HepG2 (cell line): ENCODE measurements around the gene MCEE. TPM values are rescaled to one million over a fixed set of nuclear protein-coding genes. Genes with fewer than 3 reads are reported as not detected.

Experiments
- ATF1 ChIP-seq: IDR thresholded peaks from 2 replicates; pipeline ENCODE4 v1.6.1; 2016; ENCODE audit warnings: mild to moderate bottlenecking, control low read depth
- JARID2 ChIP-seq: sonication (generic); formaldehyde crosslinking; IDR thresholded peaks from 2 replicates; pipeline ENCODE4 v1.8.1; 2023; ENCODE audit warnings: missing genetic modification reagents, inconsistent platforms; ENCODE audit not compliant: insufficient replicate concordance
- MXI1 ChIP-seq: IDR thresholded peaks from 3 replicates; pipeline ENCODE4 v1.6.1; 2012; ENCODE audit warnings: low read depth, low read length, inconsistent platforms, borderline replicate concordance
- NFE2 ChIP-seq: sonication (generic); formaldehyde crosslinking; IDR thresholded peaks from 2 replicates; pipeline ENCODE4 v1.4.0; 2020; ENCODE audit warnings: missing genetic modification reagents
- NKX3-1 ChIP-seq: sonication (generic); formaldehyde crosslinking; IDR thresholded peaks from 2 replicates; pipeline ENCODE4 v1.5.0; 2020; ENCODE audit warnings: missing genetic modification reagents
- PHF20 ChIP-seq: sonication (generic); formaldehyde crosslinking; IDR thresholded peaks from 2 replicates; pipeline ENCODE4 v1.5.0; 2020; ENCODE audit warnings: mild to moderate bottlenecking, missing genetic modification reagents
- RORA ChIP-seq: sonication (generic); formaldehyde crosslinking; IDR thresholded peaks from 2 replicates; pipeline ENCODE4 v1.5.0; 2020; ENCODE audit warnings: mild to moderate bottlenecking, missing genetic modification reagents, moderate library complexity
- SOX13 ChIP-seq, 3 experiments: fragments of 450-650 bp in 1 of 3; sonication (generic) in 1 of 3; formaldehyde crosslinking in 1 of 3; IDR thresholded peaks in 2 of 3; conservative IDR thresholded peaks in 1 of 3; 2 replicates each; pipeline versions ENCODE4 v1.5.0 to v1.6.1; 2016 to 2020; ENCODE audit warnings: antibody characterized with exemption in 1 of 3, mild to moderate bottlenecking in 1 of 3, missing compliant biosample characterization in 1 of 3, missing genetic modification reagents in 1 of 3, moderate library complexity in 1 of 3
- TBL1XR1 ChIP-seq: fragments of 150-350 bp; IDR thresholded peaks from 2 replicates; pipeline ENCODE4 v1.6.1; 2014; ENCODE audit warnings: borderline replicate concordance, low read length; ENCODE audit not compliant: partially characterized antibody
- TBX3 ChIP-seq: fragments of 450-650 bp; IDR thresholded peaks from 2 replicates; pipeline ENCODE4 v1.6.1; 2017; ENCODE audit warnings: antibody characterized with exemption, mild to moderate bottlenecking, inconsistent platforms, borderline replicate concordance
- TOE1 ChIP-seq: sonication (generic); formaldehyde crosslinking; IDR thresholded peaks from 2 replicates; pipeline ENCODE4 v1.4.0; 2020; ENCODE audit warnings: mild to moderate bottlenecking, missing genetic modification reagents
- ZNF124 ChIP-seq: sonication (generic); formaldehyde crosslinking; IDR thresholded peaks from 2 replicates; pipeline ENCODE4 v1.4.0; 2020; ENCODE audit warnings: missing genetic modification reagents
- ZNF598 ChIP-seq: sonication (generic); formaldehyde crosslinking; IDR thresholded peaks from 2 replicates; pipeline ENCODE4 v1.5.1; 2020; ENCODE audit warnings: mild to moderate bottlenecking, missing genetic modification reagents, borderline replicate concordance
- ZSCAN30 ChIP-seq: sonication (generic); formaldehyde crosslinking; IDR thresholded peaks from 2 replicates; pipeline ENCODE4 v1.5.0; 2020; ENCODE audit warnings: mild to moderate bottlenecking, missing genetic modification reagents
- polyA plus RNA-seq, 8 experiments: library from polyadenylated mRNA; depleted of rRNA in 3 of 8; stranded (reverse) in 7 of 8; unstranded in 1 of 8; fragments of >200 nt; fragmentation: Illumina TruSeq in 4 of 8; extraction: Trizol in 4 of 8; gene quantifications; 2 replicates each; pipeline versions ENCODE4 v1.2.1 to v1.2.3, GENCODE V29; 2011 to 2016; ENCODE audit warnings: low read depth in 4 of 8, missing spikeins in 1 of 8, mixed read lengths in 1 of 8; ENCODE audit not compliant: insufficient read depth in 1 of 8
- total RNA-seq, 5 experiments: library from RNA; depleted of rRNA; stranded (reverse); fragments of >200 nt; fragmentation: Illumina TruSeq; extraction: Trizol; gene quantifications; 2 replicates each; pipeline ENCODE4 v1.2.3, GENCODE V29; 2016; ENCODE audit warnings: low read depth in 1 of 5
- TF ChIP-seq, protein P1 (sequence below), 2 experiments: fragments of 450-650 bp in 1 of 2; sonication (generic) in 1 of 2; formaldehyde crosslinking in 1 of 2; IDR thresholded peaks; 2 replicates each; pipeline versions ENCODE4 v1.6.1 to v1.8.0; 2016 to 2022; ENCODE audit warnings: antibody characterized with exemption in 1 of 2, mild to moderate bottlenecking in 1 of 2, missing genetic modification reagents in 1 of 2
- TF ChIP-seq, protein P2 (sequence below): sonication (generic); formaldehyde crosslinking; IDR thresholded peaks from 2 replicates; pipeline ENCODE4 v1.5.0; 2020; ENCODE audit warnings: missing genetic modification reagents, mild to moderate bottlenecking, borderline replicate concordance
- TF ChIP-seq, protein P3 (sequence below): sonication (generic); formaldehyde crosslinking; IDR thresholded peaks from 2 replicates; pipeline ENCODE4 v1.4.0; 2020; ENCODE audit warnings: missing genetic modification reagents

Gene MCEE
- total and polyA plus RNA-seq, 2 of the 13 experiments (the other 11 are each of a cell fraction or from before 2014, with no cell fraction given), result 32.0 to 66.9 TPM

DNA sequence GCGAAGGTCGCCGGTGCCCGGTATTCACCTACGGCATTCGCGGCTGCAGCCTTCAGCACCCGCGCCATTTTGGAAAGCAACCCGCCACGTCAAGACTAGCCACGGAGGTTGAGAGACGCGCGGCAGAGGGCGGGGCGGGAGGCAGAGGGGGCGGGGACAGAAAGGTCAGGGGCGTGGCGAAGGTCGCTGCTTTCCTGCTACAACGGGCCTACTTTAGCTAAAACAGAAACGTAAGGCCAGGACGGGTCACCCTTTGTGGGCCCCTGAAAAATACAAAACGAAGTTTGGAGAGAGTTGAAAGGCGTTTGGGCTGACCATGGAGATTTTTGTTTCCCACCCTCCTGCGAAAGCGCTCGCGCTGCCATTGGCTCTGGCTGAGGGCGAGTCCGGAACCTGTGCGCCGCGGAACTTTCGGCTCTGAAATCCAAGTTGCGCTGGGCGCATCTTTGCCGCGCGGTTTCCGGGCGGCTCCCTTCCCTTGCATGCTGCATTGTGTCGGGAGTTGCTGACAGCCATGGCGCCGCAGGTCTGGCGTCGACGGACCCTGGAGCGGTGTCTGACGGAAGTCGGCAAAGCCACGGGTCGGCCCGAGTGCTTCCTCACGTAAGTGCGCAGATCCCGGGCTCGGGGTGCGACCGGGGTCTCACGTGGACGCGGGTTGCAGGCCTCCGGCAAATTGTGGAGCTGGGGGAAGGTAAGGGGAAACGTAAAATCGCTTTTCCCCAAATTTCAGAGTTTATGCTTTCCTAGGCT is at the start of gene MCEE, which contains the start of gene MPHOSPH10 (continued):
- TF ChIP-seq TBL1XR1 (no peak), JARID2 (peak; percentile 52), RORA (CRISPR knock-in tag) (no peak), NKX3-1 (CRISPR knock-in tag) (peak; percentile 90), TOE1 (CRISPR knock-in tag) (0 out of 2 replicates have a peak, but pooled peaks have one; percentile 41), ZNF598 (CRISPR knock-in tag) (peak; percentile 91), PHF20 (CRISPR knock-in tag) (peak; percentile 94), ATF1 (CRISPR knock-in tag) (no peak), SOX13 (IDR thresholded peaks at IDR 0.05) (no peak; the same call in 1 of the 2 replicates), SOX13 (CRISPR knock-in tag; conservative IDR thresholded peaks at IDR 0.05 in 1 of 2, IDR thresholded peaks at IDR 0.05 in 1 of 2) (peak in 1 of 2 experiments; percentile 75; a peak in 3 of 4 replicates), NFE2 (CRISPR knock-in tag) (no peak), TBX3 (no peak; the same call in 1 of the 2 replicates), ZSCAN30 (0 out of 2 replicates have a peak, but pooled peaks have one; percentile 93), MXI1 (peak; percentile 88; the same call in 1 of the 3 replicates), ZNF124 (CRISPR knock-in tag) (peak; percentile 61)
- TF ChIP-seq, protein P1, sequence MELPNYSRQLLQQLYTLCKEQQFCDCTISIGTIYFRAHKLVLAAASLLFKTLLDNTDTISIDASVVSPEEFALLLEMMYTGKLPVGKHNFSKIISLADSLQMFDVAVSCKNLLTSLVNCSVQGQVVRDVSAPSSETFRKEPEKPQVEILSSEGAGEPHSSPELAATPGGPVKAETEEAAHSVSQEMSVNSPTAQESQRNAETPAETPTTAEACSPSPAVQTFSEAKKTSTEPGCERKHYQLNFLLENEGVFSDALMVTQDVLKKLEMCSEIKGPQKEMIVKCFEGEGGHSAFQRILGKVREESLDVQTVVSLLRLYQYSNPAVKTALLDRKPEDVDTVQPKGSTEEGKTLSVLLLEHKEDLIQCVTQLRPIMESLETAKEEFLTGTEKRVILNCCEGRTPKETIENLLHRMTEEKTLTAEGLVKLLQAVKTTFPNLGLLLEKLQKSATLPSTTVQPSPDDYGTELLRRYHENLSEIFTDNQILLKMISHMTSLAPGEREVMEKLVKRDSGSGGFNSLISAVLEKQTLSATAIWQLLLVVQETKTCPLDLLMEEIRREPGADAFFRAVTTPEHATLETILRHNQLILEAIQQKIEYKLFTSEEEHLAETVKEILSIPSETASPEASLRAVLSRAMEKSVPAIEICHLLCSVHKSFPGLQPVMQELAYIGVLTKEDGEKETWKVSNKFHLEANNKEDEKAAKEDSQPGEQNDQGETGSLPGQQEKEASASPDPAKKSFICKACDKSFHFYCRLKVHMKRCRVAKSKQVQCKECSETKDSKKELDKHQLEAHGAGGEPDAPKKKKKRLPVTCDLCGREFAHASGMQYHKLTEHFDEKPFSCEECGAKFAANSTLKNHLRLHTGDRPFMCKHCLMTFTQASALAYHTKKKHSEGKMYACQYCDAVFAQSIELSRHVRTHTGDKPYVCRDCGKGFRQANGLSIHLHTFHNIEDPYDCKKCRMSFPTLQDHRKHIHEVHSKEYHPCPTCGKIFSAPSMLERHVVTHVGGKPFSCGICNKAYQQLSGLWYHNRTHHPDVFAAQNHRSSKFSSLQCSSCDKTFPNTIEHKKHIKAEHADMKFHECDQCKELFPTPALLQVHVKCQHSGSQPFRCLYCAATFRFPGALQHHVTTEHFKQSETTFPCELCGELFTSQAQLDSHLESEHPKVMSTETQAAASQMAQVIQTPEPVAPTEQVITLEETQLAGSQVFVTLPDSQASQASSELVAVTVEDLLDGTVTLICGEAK (IDR thresholded peaks at IDR 0.05), result peak; percentile 89
- TF ChIP-seq, protein P1 (CRISPR knock-in tag; IDR thresholded peaks at IDR 0.05), result peak; percentile 93
- TF ChIP-seq, protein P2, sequence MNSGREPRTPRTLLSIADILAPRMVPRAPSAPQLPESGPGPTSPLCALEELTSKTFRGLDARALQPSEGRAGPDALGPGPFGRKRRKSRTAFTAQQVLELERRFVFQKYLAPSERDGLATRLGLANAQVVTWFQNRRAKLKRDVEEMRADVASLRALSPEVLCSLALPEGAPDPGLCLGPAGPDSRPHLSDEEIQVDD (CRISPR knock-in tag), result no peak
- TF ChIP-seq, protein P3, sequence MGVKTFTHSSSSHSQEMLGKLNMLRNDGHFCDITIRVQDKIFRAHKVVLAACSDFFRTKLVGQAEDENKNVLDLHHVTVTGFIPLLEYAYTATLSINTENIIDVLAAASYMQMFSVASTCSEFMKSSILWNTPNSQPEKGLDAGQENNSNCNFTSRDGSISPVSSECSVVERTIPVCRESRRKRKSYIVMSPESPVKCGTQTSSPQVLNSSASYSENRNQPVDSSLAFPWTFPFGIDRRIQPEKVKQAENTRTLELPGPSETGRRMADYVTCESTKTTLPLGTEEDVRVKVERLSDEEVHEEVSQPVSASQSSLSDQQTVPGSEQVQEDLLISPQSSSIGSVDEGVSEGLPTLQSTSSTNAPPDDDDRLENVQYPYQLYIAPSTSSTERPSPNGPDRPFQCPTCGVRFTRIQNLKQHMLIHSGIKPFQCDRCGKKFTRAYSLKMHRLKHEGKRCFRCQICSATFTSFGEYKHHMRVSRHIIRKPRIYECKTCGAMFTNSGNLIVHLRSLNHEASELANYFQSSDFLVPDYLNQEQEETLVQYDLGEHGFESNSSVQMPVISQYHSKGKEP (CRISPR knock-in tag), result peak; percentile 91; the same call in 1 of the 2 replicates
